SKM-1 treated with dmso at 0.1 percent for 144 hours (cell line): ENCODE measurements around the gene GSK3A.
"Not testable (repeated sequence)": the region's sequence is repeated elsewhere in the genome, so short reads cannot be mapped to it uniquely, and the experiment has no call there.

Source experiments
- DNase-seq: peaks from one replicate; lab custom pipeline; 2025; ENCODE audit not compliant: unreplicated experiment; lab: John Stamatoyannopoulos, UW

Gene GSK3A

DNA sequence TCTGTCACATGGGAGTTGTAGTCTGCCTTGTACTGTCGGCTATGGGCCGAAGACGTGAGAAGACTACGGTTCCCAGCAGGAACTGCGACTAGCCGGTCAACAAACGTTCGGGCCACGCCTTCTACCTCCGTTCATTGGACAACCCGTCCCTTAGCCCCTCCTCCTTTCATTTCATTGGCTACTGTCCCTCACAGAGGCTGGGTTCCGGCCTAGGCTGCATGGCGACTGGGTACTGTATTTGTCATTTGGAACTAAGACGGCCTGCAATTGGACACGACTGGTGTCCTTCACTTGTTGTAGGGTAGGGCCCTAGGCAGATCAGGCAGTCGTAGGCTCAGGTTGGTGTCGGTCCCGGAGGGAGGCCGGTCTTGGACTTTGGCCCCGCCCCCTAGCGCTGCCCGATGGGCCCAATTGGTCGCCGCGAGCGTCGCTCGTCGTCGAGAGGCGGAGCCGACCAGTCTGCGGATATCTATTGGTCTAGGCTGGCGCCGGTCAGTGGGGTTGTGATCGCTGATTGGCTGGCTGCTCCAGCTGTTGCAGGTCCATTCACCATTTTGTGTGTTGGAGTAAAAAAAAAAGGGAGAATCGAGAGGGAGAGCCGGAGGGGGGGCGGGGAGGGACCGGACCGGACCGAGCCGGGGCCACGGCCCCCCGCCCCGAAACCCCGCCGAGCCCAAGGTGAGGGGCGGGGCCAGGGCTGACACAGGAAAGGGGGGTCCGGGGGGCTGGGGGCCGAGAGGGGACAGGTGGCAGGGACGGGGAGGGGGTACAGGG is 26.5 kb upstream of the GSK3A start, which contains the start of gene CIC:
TSS of gene CIC (plus strand) at position 549 of the 774 bp plus-strand sequence. CDS start 2,532 bp downstream, outside the sequence.
- peak; percentile 96 for DNase-seq

DNA sequence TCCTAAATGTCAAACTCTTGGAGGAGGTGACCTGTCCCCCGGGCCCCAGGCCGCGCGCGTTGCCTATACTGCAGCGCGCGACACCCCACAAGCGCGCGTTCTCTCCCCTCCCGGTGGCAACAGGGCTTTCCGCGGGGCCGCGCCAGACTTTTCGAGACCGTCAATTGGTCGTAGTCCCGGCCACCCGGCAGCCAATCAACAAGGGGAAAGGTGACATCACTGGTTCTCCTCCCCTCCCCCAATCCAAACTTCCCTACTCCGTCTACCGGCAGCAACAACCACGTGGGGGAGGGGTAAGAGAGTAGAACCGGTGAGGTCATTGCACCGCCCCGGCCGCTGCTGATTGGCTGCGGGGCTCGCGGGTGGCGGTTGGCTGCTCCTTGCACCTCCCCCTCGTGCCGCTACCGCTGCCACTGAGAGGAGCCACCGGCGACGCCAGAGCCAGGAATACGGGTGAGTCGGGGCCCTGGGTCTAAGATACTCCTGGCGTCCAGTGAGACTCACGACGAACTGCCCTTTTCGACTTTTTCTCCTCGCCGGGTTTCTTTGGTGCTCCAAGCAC is 25.8 kb upstream of the GSK3A start:
- DNase-seq, result peak; percentile 90

DNA sequence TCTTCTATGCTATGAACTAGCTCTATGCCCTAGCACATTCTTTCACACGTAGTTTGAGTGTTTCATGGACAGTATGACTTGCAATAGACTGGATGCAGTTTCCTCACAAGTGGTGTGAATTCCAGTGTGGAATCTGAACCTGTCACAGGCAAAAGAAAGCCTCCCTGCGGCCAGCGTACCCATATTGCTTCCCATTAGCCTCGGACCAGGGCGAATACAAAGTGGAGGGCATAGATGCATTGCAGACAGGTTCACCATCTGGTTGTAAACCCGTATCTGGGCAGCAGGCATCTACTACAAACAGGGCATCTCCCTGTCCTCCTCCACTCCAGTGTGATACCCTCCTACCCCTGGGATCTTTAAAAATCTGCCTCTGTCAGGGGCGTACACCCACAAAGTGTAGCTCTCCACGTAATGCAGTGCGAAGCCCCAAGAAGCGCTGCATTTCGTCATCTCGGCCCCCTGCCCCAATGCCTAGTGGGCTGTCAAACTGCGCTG is 25.3 kb upstream of the GSK3A start:
- no peak for DNase-seq

DNA sequence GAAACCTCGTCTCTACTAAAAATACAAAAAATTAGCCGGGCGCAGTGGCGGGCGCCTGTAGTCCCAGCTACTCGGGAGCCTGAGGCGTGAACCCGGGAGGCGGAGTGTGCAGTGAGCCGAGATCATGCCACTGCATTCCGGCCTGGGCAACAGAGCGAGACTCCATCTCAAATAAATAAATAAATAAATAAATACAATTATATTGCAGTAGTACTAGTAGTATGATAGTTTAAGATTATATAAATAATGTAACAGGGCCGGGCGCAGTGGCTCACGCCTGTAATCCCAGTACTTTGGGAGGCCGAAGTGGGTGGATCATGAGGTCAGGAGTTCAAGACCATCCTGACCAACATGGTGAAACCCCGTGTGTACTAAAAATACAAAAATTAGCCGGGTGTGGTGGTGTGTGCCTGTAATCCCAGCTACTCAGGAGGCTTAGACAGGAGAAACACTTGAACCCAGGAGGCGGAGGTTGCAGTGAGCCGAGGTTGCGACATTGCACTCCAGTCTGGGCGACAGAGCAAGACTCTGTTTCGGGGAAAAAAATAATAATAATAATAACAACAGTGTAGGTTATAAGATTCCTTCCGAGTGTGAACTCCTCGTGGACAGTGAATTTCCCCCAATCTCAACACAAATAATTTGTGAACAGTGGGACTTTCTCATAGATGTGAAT is 24.7 kb upstream of the GSK3A start:
- not testable (repeated sequence) for DNase-seq

DNA sequence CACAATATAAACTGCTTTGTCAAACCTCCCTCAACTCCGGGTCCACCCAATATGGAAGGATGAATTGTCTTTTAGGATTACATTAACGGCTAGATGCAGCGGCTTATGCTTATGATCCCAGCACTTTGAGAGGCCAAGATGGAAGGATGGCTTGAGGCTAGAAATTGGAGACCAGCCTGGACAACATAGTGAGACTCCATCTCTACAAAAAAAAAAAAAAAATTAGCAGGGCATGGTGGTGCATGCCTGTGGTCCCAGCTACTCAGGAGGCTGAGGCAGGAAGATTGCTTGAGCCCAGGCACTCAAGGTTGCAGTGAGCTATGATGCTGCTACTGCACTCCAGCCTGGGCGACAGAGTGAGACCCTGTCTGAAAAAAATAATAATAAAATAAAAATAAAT is 23.7 kb upstream of the GSK3A start:
- not testable (repeated sequence) for DNase-seq

DNA sequence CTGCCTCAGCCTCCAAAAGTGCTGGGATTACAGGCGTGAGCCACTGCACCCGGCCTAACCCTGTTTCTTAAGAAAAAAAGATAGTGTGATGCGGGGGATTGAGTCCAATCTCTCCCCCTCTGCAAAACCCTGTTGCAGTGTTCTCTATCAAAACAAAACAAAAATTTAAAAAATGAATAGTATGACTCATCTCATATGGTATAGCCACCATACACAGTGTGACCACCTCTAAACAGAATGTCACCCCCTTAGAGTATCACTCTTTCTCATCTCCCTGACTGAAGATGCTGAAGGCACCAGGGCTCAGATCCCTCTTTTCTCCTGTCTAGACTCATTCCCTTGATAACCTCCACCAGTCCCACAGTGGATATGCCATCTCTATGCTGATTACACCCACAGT is 19.4 kb upstream of the GSK3A start:
- no peak for DNase-seq

DNA sequence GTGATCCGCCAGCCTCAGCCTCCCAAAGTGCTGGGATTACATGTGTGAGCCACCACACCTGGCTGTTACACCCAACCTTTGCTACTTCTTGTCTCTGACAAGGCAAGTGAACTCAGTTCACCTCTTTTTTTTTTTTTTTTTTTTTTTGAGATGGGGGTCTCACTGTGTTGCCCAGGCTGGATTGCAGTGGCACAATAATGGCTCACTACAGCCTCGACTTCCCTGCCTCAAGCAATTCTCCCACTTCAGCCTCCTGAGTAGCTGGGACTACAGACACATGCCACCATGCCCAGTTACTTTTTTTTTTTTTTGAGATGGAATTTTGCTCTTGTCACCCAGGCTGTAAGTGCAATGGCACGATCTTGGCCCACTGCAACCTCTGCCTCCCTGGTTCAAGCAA is 15.4 kb upstream of the GSK3A start:
- DNase-seq, result not testable (repeated sequence)

DNA sequence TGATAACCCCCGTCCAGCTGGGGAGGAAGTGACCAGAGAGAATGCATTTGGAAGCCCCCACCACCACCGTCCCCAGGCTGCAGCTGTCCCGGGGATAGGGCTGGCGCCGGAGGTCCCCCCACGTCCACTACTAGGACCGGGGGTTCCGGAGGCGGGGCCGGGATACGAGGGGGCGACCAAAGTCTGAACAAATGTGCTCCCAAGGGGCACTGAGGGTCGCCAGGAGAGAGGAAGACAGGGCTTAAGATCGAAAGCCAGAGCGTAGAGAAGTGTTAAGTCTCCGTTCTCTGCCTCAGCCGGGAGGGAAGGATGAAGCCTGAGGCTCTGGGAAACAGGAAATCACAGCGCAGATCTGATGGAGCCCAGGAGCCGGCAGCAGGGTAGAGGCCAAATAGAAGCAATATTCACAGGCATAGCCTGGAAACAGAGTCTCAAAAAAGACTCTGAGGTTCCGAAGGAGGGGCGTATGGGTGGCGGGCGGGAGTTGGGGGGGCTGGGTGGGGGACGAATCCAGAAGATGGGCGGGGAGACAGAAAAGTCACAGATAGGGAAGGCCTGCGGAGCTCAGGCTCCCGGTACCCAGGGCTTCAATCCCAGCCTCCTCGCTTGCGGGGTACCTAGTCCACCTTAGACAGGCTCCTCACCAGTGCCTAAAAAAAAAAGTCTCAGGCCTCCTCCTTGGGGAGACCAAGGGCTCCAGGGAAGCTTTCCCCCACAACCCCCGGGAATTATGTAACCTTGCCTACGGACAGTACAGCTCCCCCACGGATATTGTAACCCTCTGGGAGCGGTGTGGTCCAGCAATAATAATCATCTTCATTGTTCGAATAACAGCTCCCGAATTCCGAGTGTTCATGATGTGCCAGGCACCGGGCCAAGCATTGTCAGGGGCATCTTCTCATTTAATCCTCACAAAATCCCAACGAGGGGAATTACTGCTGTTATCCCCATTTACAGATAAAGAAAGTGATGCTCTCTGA is 13.7 kb upstream of the GSK3A start:
- DNase-seq, result no peak

DNA sequence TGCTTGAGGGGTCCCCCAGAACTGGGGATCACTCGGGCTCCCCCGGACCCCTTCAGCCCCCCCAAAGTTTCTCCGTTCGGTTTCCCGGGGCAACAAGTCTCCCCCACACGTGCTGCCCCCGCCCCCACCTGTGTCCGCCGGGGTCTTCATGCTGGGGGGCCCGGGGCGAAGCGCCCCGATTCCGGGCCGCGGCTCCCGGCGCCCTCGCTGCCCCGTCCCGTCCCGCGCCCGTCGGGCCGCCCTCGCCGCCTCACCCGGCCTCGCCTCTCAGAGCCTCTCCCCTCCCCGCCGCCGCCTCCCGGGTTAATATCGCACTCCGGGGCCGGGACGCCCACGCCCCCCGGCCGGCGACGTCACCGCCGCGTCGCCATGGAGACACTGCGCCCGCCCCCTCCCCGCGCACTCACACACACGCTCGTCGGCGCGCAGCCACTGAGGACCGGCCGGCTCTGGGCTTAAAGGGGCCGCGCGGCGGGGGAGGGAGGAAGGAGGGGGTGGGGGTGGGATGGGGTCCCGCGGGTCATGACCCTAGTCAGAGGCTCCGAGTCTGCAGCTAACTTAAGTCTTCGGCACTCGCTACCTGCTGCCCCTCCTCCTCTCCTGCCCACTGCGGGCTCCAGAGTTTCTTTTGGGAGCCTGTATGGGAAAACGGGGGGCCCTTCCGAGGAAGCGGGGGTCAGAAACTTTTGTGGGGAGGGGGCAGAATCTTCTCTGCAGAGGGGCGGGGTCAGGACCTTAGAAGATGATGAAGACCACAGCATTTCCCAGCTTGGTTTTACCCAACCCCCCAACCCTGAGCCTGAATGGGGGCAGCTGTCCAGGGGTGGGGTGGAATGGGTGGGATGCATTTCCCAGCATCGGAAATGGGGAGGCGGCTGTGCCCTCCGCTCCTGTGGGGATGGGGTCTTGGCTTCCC is 12.7 kb upstream of the GSK3A start, which contains the start of gene ERF:
TSS of gene ERF (minus strand) at position 279 of the 916 bp plus-strand sequence. CDS start at position 150, 129 bp downstream.
- DNase-seq, result peak; percentile 22

DNA sequence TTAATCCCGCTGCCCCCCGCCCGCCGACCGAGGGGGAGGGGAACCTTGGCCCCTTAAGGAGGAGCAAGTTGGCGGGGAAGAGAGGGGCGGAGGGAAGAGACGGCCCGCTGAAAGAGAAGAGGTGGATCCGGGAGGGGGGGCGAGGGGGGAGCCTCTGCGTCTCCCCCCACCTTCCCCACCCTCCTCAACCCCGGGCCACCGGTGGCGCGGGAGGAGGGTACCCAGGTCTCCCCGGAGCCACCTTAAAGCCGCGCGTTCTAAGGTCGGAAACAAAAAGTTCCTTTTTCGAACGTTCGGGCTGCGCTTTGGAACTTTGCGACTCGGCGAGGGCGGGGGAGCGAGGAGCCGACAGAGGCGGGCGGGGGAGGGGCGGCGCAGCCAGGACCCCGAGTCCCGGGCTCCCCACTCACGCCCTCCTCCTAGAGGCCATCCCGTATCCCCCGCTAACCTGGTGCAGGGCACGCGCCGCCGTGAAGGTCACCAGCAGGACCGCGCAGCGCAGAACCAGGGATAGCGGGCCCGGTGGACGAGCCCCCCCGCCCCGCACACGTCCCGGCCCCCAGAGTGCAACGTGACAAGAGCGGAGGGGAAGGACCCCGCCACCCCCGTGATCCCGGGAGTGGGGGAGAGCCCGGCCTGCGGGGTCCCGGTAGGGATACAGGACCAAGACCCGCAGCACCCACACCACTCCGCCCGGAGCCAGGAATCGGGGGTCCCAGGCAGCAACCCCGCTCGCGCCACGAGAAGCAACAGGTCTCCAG is 11.9 kb upstream of the GSK3A start:
- no peak for DNase-seq

DNA sequence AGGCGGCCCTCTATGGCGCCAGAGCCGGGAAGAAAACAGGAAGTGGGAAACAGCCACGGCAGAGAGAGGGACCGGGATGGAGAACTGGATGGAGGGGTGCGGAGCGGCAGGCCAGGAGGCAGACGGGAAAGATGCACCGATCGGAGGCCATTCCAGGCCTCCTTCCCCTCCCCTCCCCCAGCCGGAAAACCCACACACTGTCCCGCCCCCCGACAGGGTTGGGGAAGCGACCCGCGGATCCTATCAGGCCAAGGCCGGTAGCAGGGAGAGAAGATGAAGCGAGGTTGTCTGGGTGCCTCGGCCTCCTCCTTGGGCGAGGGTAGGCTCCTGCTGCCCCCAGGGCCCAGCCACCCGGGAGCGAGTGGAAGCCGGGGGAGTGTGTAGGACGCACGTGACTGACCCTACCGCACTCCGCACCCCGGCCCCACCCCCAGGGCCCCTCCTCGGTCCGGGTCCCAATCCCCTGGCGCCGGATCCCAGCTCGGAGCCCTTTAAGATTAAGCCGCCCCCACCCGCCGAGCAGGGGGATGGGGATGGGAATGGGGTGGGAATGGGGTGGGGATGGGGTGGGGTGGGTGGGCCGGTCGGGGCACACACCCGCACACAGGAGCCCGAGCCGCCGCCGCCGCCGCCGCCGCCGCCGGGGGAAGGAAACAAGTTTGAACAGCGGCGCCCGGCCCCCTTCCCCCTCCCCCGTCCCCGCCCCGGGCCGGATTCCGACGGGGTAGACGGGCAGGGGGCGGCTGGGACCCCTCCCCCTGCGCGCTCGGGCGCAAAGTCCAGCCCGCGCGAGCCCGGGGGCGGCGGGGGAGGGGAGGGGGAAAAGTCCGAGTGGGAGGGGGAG is 11.1 kb upstream of the GSK3A start:
- no peak for DNase-seq

DNA sequence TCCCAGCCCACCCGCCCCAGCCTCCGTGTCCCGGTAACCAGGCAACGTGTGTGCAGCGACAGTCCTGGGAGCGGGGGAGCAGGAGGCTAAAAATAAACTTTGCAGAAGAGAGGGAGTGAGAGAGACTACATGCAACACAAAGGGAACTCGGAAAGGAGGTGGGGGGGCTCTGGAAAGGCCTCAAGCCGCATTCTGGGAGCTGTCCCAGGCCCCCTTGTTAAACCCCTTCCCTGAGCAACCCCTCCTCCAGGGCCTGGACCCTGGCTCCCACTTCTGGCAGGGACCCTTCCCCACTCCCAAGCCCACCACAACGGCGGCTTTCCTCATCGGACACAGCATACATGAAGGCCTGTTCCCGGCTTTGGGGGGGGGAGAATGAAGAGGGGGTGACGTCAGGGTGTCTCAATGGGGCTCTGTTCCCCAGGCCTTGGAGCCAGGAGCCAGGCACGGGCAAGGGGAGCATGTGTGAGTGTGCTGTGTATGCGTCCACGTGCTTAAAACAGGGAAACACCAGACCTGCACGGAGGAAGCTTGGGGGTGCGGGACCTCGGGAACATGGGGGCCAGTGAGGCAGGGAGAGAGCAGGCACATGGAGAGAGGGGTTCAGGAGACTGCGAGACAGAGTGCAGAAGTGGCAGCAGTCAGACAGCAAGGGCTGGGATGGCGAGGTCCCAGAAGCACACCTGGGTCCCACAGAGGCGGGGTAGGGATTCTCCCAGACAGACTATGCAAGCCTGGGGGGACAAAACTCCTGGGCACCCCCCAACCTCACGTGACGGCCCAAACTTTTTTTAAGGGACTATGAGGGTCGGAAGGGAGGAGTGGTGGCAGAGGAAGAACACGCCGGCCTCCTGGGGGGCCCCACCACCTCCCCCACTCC is 10.2 kb upstream of the GSK3A start:
- DNase-seq, result no peak

DNA sequence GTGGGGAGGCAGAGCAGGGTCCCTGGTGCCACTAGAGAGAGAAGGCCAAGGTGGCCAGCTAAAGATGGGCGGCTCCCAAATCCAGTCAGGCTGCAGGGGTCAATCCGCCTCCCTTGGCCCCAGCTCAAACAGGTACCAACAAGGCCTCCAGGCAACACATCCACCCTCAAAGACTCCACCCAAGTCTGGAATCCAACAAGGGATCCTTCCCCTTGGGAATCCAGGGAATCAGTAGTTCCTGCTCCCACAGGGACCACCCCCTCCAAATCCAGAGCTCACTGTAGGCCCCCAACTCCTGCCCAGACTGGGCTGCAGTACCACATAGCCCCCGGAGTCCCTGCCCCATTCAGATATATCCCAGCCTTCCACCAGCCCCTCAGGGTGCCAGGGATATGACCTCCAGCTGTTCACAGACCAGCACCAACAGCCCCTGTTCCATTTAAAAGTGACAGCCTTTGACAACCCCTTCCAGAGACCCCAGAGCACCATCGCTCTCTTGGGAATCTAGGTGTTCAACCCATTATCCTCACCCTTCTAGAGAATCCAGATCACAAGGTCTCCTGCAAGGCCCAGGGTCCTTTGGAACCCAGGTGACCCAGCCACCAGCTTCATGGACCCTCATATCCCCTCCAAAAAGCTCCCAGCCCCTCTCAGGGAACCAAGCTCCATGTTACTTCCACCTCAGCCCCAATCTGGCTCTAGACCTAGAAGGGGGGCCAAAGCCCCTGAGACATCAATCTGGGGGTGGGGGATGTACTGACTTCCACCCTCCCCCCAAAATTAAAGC is 9.4 kb upstream of the GSK3A start:
- DNase-seq, result no peak

DNA sequence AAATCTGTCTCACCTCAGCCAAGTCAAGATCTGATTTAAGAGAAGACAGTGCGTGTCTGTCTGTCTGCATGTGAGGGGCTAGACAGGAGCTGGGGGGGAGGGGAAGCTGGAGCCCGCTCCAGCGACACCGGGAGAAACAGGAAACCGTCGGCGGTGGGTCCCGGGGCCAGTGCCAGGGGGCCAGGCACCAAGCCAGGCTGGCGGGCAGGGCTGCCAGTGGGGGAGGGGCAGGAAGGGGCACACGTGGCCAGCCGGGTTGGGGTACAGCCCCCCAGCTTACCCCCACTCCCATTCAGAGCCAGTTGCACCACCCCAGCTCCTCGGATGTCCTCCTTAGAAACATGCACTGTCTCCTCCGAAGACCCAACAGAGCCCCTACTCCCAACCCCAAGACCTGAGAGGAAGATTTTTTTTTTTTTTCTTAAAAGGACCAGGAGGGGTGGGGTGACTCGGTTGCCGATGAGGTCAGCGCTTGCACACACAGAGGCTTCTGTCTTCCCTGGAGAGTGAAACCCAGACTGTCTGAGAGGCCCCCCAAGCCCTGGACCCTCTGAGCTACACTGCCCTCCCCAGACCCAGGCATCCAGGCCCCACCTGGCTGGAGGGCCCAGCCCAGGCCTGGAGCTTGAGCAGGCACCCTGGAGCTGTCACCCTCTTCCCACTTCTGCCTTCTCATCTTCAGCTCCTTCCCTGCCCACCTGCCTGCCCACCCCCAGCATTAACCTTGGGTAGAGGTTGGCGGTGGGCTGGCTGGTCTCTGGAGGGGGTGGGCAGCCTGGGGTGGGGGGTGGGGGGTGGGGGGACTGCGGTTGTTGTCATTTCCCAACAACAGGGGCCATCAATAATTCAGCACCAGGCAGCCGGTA is 8.5 kb upstream of the GSK3A start:
- DNase-seq, result no peak

DNA sequence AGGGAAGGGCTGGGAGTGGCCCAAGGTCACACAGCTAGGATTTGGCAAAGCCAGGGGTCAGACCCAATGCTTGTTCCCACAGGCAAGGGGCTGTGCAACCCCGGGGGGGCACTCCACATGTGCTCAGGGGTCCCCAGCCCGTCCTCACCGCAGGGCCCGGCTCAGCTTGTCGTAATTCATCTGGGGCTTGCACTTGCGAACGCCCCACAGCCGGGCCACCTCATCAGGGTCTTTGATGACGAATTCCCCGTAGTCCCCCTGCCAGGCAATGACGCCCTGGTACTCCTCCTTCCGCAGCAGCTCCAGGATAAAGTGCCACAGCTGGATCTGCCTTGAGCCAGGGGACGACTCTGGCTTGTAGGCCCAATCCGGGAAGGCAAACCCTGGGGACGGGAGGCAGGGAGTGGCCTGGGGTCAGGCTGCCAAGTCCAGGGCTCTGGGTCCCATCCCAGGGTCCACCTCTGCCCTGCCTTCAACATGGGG is 7.8 kb upstream of the GSK3A start:
- DNase-seq, result no peak
